HCT116 (cell line): ENCODE data around the gene LSM6. TPM values are rescaled to one million over a fixed set of nuclear protein-coding genes. Genes with fewer than 3 reads are reported as not detected.

ENCODE experiments used
- ATAC-seq: fragments of 200-7000 bp; cut with Tn5 transposase; 2 replicates; pipeline ENCODE4 v1.9.1; 2020; ENCODE audit warnings: mild to moderate bottlenecking, moderate library complexity
- BruUV-seq: library from RNA; stranded (reverse); fragments of 400-500 nt; replicated peaks from 2 replicates; lab custom pipeline; 2021; lab: Mats Ljungman, UMichigan
- CTCF ChIA-PET: fragments of 300-600 bp; sonication (Branson Sonifier 250); formaldehyde crosslinking; loops from one replicate; lab custom pipeline; 2021; ENCODE audit warnings: antibody characterized with exemption; lab: Charles Lee
- POLR2A ChIA-PET: fragments of 300-600, 350-600 bp; sonication (Branson Sonifier 250); formaldehyde crosslinking; loops from one replicate; lab custom pipeline; 2021; ENCODE audit warnings: antibody characterized with exemption; lab: Charles Lee
- RAD21 ChIA-PET, 2 experiments: fragments of 300-600 bp; sonication (Branson Sonifier 250); formaldehyde crosslinking; loops; one replicate each; lab custom pipeline; 2023; ENCODE audit warnings: low total read pairs in 2 of 2; ENCODE audit not compliant: uncharacterized antibody in 2 of 2, unreplicated experiment in 2 of 2, low non-redundant PET in 1 of 2; lab: Charles Lee
- DNase-seq: peaks from one replicate; pipeline ENCODE4 v3.0.0-alpha.2; 2010; ENCODE audit warnings: low read depth, low spot score
- H2AFZ ChIP-seq: fragments of 200-600 bp; shearing (Covaris generic), sonication (generic); 2 replicates; pipeline ENCODE4 v1.6.1; 2017; ENCODE audit warnings: low read depth, mixed run types, mixed read lengths, antibody characterized with exemption, low read length; ENCODE audit not compliant: poor library complexity, severe bottlenecking
- H3K27ac ChIP-seq: 2 replicates; pipeline ENCODE4 v1.5.1; 2012; ENCODE audit warnings: low read depth, low read length
- H3K27me3 ChIP-seq: fragments of 200-600 bp; sonication (generic); 2 replicates; pipeline ENCODE4 v1.6.1; 2016; ENCODE audit warnings: mixed run types, low read length, mixed read lengths; ENCODE audit not compliant: insufficient read depth
- H3K36me3 ChIP-seq, 2 experiments: fragments of 200-500 bp in 1 of 2; fragments of 200-600 bp in 1 of 2; sonication (Bioruptor generic) in 1 of 2; sonication (generic) in 1 of 2; 2 replicates each; pipeline versions ENCODE4 v1.5.1 to v1.6.1; 2014 to 2016; ENCODE audit warnings: low read length in 2 of 2, inconsistent platforms in 1 of 2, mixed read lengths in 1 of 2, mixed run types in 1 of 2; ENCODE audit not compliant: insufficient read depth in 2 of 2, control insufficient read depth in 1 of 2
- H3K4me1 ChIP-seq, 2 experiments: fragments of 200-600 bp in 1 of 2; sonication (generic) in 1 of 2; 2 replicates each; pipeline versions ENCODE4 v1.5.1 to v1.6.1; 2012 to 2017; ENCODE audit warnings: low read length in 2 of 2, inconsistent platforms in 1 of 2, mild to moderate bottlenecking in 1 of 2, mixed read lengths in 1 of 2, mixed run types in 1 of 2, moderate library complexity in 1 of 2; ENCODE audit not compliant: insufficient read depth in 2 of 2, control insufficient read depth in 1 of 2
- H3K4me2 ChIP-seq: fragments of 200-600 bp; sonication (generic); 2 replicates; pipeline ENCODE4 v1.6.1; 2017; ENCODE audit warnings: mixed run types, low read length, mixed read lengths
- H3K4me3 ChIP-seq, 2 experiments: fragments of 200-600 bp in 1 of 2; sonication (generic) in 1 of 2; replicated peaks in 1 of 2; 2 replicates each; pipeline ENCODE4 v1.5.1; 2011 to 2016; ENCODE audit warnings: low read length in 2 of 2, control low read depth in 1 of 2, low read depth in 1 of 2, mild to moderate bottlenecking in 1 of 2, mixed read lengths in 1 of 2, mixed run types in 1 of 2
- H3K79me2 ChIP-seq: fragments of 200-600 bp; sonication (generic); 2 replicates; pipeline ENCODE4 v1.6.1; 2017; ENCODE audit warnings: mild to moderate bottlenecking, mixed run types, low read length, moderate library complexity, mixed read lengths; ENCODE audit not compliant: insufficient read depth
- H3K9ac ChIP-seq: fragments of 200-600 bp; sonication (generic); 2 replicates; pipeline ENCODE4 v1.6.1; 2016; ENCODE audit warnings: low read length, mixed read lengths
- H3K9me2 ChIP-seq: fragments of 200-600 bp; sonication (generic), shearing (Covaris generic); 2 replicates; pipeline ENCODE4 v1.6.1; 2017; ENCODE audit warnings: mixed run types, mild to moderate bottlenecking, moderate library complexity; ENCODE audit not compliant: insufficient read depth
- H3K9me3 ChIP-seq, 2 experiments: fragments of 200-500 bp in 1 of 2; fragments of 200-600 bp in 1 of 2; sonication (Bioruptor generic) in 1 of 2; sonication (generic) in 1 of 2; 2 replicates each; pipeline ENCODE4 v1.6.1; 2014 to 2017; ENCODE audit warnings: low read length in 2 of 2, mixed read lengths in 2 of 2, inconsistent platforms in 1 of 2, low read depth in 1 of 2, mild to moderate bottlenecking in 1 of 2, mixed run types in 1 of 2, moderate library complexity in 1 of 2; ENCODE audit not compliant: control insufficient read depth in 1 of 2, insufficient read depth in 1 of 2
- H4K20me1 ChIP-seq: fragments of 200-600 bp; sonication (generic), shearing (Covaris generic); 2 replicates; pipeline ENCODE4 v1.6.1; 2017; ENCODE audit warnings: mixed run types, mild to moderate bottlenecking, moderate library complexity; ENCODE audit not compliant: insufficient read depth
- CBX3 ChIP-seq: IDR thresholded peaks from 2 replicates; pipeline ENCODE4 v1.6.1; 2012; ENCODE audit warnings: low read depth
- CEBPB ChIP-seq: IDR thresholded peaks from 2 replicates; pipeline ENCODE4 v1.6.1; 2012; ENCODE audit warnings: low read depth
- EZH2 ChIP-seq: fragments of 200-600 bp; sonication (generic); IDR thresholded peaks from 2 replicates; pipeline ENCODE4 v1.6.1; 2017; ENCODE audit warnings: antibody characterized with exemption, mixed run types
- EZH2phosphoT487 ChIP-seq: fragments of 200-600 bp; IDR thresholded peaks from 2 replicates; pipeline ENCODE4 v1.6.1; 2018; ENCODE audit warnings: antibody characterized with exemption, borderline replicate concordance
- POLR2A ChIP-seq: IDR thresholded peaks from 2 replicates; pipeline ENCODE4 v1.7.0; 2011; ENCODE audit warnings: borderline replicate concordance; ENCODE audit not compliant: insufficient read depth, insufficient read length; ENCODE audit errors: extremely low read depth
- POLR2AphosphoS5 ChIP-seq: IDR thresholded peaks from 2 replicates; pipeline ENCODE4 v1.6.1; 2011; ENCODE audit warnings: mild to moderate bottlenecking, low read depth, low read length, moderate library complexity
- SIN3A ChIP-seq: IDR thresholded peaks from 2 replicates; pipeline ENCODE4 v1.6.1; 2012; ENCODE audit warnings: low read depth
- SRF ChIP-seq: IDR thresholded peaks from 2 replicates; pipeline ENCODE4 v1.6.1; 2012; ENCODE audit warnings: low read depth
- TCF7L2 ChIP-seq: IDR thresholded peaks from 2 replicates; pipeline ENCODE4 v1.7.0; 2011; ENCODE audit warnings: borderline replicate concordance, inconsistent platforms; ENCODE audit not compliant: insufficient read depth, insufficient read length; ENCODE audit errors: extremely low read depth
- YY1 ChIP-seq: IDR thresholded peaks from 2 replicates; pipeline ENCODE4 v1.6.1; 2011; ENCODE audit warnings: low read length, low read depth, moderate library complexity, mild to moderate bottlenecking; ENCODE audit not compliant: insufficient replicate concordance; ENCODE audit errors: extremely low read depth
- ZFX ChIP-seq: fragments of 450-650 bp; IDR thresholded peaks from 2 replicates; pipeline ENCODE4 v1.6.1; 2017
- intact Hi-C: fragments of 100-400 bp; cut with micrococcal nuclease; formaldehyde crosslinking; loops from 2 replicates; pipeline ENCODE4 v1.10.0; 2022
- total RNA-seq: library from RNA; stranded (reverse); gene quantifications from one replicate; pipeline ENCODE4 v1.2.1, GENCODE V29; 2021; ENCODE audit not compliant: unreplicated experiment
- TF ChIP-seq, protein P1 (sequence below): IDR thresholded peaks from 2 replicates; pipeline ENCODE4 v1.6.1; 2012; ENCODE audit warnings: low read depth
- TF ChIP-seq, protein P2 (sequence below): IDR thresholded peaks from 2 replicates; pipeline ENCODE4 v1.6.1; 2012
- TF ChIP-seq, protein P3 (sequence below), 3 experiments: fragments of 200-600 bp in 1 of 3; sonication (generic) in 1 of 3; IDR thresholded peaks in 2 of 3; conservative IDR thresholded peaks in 1 of 3; 2 replicates each; pipeline ENCODE4 v1.5.1; 2012 to 2017; ENCODE audit warnings: low read depth in 2 of 3, low read length in 2 of 3, antibody characterized with exemption in 1 of 3, borderline replicate concordance in 1 of 3, control low read depth in 1 of 3, mild to moderate bottlenecking in 1 of 3, mixed read lengths in 1 of 3, mixed run types in 1 of 3, moderate library complexity in 1 of 3; ENCODE audit not compliant: insufficient read depth in 1 of 3

Gene LSM6
- total RNA-seq, 1 experiment from 2014 or later, result 57.4 TPM

DNA sequence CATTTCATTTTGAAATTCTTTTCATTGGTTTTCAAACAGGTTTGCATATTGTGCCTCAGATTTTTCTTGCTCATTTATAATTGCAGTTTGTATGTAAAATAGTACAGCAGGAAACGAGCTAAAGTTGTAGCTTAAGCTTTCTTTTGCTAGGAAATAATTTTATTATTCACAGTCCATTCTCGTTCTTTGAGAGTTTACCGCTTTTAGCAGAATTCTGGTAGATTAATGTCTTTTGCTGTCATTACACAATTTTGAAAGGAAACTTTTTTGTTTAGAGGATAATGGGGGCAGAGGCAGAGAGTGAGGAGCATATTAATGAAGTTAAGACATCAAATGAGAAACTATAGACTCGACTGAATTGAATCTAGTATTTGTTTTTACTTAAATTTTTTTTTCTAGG, 10.5 kb downstream of the LSM6 start:
- H3K36me3 ChIP-seq, result peaks cover 25 to 36% of the 10 kb centered on the region in 2 experiments; a peak in 3 of 4 replicates
- H3K9me3 ChIP-seq, result no peaks in the 10 kb centered on the region
- H2AFZ ChIP-seq, result no peak overlapping the region
- TF ChIP-seq SRF, result no peak
- no peak for TF ChIP-seq CBX3
- no peak for TF ChIP-seq EZH2phosphoT487
- no peak for TF ChIP-seq POLR2AphosphoS5
- TF ChIP-seq, protein P1, sequence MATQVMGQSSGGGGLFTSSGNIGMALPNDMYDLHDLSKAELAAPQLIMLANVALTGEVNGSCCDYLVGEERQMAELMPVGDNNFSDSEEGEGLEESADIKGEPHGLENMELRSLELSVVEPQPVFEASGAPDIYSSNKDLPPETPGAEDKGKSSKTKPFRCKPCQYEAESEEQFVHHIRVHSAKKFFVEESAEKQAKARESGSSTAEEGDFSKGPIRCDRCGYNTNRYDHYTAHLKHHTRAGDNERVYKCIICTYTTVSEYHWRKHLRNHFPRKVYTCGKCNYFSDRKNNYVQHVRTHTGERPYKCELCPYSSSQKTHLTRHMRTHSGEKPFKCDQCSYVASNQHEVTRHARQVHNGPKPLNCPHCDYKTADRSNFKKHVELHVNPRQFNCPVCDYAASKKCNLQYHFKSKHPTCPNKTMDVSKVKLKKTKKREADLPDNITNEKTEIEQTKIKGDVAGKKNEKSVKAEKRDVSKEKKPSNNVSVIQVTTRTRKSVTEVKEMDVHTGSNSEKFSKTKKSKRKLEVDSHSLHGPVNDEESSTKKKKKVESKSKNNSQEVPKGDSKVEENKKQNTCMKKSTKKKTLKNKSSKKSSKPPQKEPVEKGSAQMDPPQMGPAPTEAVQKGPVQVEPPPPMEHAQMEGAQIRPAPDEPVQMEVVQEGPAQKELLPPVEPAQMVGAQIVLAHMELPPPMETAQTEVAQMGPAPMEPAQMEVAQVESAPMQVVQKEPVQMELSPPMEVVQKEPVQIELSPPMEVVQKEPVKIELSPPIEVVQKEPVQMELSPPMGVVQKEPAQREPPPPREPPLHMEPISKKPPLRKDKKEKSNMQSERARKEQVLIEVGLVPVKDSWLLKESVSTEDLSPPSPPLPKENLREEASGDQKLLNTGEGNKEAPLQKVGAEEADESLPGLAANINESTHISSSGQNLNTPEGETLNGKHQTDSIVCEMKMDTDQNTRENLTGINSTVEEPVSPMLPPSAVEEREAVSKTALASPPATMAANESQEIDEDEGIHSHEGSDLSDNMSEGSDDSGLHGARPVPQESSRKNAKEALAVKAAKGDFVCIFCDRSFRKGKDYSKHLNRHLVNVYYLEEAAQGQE, result no peak
- no peak for TF ChIP-seq ZFX
- TF ChIP-seq, protein P2, sequence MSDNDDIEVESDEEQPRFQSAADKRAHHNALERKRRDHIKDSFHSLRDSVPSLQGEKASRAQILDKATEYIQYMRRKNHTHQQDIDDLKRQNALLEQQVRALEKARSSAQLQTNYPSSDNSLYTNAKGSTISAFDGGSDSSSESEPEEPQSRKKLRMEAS, result no peak
- no peak for TF ChIP-seq SIN3A
- no peak for TF ChIP-seq POLR2A
- no peak for TF ChIP-seq CEBPB
- TF ChIP-seq, protein P3, sequence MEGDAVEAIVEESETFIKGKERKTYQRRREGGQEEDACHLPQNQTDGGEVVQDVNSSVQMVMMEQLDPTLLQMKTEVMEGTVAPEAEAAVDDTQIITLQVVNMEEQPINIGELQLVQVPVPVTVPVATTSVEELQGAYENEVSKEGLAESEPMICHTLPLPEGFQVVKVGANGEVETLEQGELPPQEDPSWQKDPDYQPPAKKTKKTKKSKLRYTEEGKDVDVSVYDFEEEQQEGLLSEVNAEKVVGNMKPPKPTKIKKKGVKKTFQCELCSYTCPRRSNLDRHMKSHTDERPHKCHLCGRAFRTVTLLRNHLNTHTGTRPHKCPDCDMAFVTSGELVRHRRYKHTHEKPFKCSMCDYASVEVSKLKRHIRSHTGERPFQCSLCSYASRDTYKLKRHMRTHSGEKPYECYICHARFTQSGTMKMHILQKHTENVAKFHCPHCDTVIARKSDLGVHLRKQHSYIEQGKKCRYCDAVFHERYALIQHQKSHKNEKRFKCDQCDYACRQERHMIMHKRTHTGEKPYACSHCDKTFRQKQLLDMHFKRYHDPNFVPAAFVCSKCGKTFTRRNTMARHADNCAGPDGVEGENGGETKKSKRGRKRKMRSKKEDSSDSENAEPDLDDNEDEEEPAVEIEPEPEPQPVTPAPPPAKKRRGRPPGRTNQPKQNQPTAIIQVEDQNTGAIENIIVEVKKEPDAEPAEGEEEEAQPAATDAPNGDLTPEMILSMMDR (IDR thresholded peaks at IDR 0.05 in 2 of 3, conservative IDR thresholded peaks at IDR 0.05 in 1 of 3; ENCODE audit: borderline replicate concordance in 1 of 3, insufficient read depth in 1 of 3, low read depth in 2 of 3, low read length in 2 of 3), result no peak
- no peak for TF ChIP-seq TCF7L2
- no peak for TF ChIP-seq EZH2
- no peak for TF ChIP-seq YY1
- no peak for ATAC-seq
- H3K4me3 ChIP-seq, result no peak overlapping the region
- no peak overlapping the region for H3K27ac ChIP-seq
- intact Hi-C loops, result no loop called here
- ChIA-PET CTCF (no interaction called here), POLR2A (no interaction called here), RAD21 (no interaction called here)
- H3K27me3 ChIP-seq, result no peaks in the 10 kb centered on the region
- H4K20me1 ChIP-seq, result no peaks in the 10 kb centered on the region
- H3K79me2 ChIP-seq, result peaks cover 27% of the 10 kb centered on the region
- H3K4me2 ChIP-seq, result no peak overlapping the region
- no peaks in the 10 kb centered on the region for H3K9me2 ChIP-seq
- H3K9ac ChIP-seq, result no peak overlapping the region
- H3K4me1 ChIP-seq, result no peaks in the 10 kb centered on the region
- no TSS peak for BruUV-seq
- DNase-seq, result no peak
